SK-N-SH (cell line): Measurements from ENCODE around the gene GRK2. TPM values are rescaled to one million over a fixed set of nuclear protein-coding genes. Genes with fewer than 3 reads are reported as not detected.

Experiments used
- FOXM1 ChIP-seq: IDR thresholded peaks from 2 replicates; pipeline ENCODE4 v1.4.0; 2012; ENCODE audit warnings: low read depth, mild to moderate bottlenecking
- GABPA ChIP-seq: IDR thresholded peaks from 2 replicates; pipeline ENCODE4 v1.4.0; 2012; ENCODE audit warnings: low read depth, mild to moderate bottlenecking
- JUND ChIP-seq: IDR thresholded peaks from 2 replicates; pipeline ENCODE4 v1.4.0; 2012
- NFIC ChIP-seq: IDR thresholded peaks from 2 replicates; pipeline ENCODE4 v1.4.0; 2012; ENCODE audit warnings: borderline replicate concordance
- NRF1 ChIP-seq: IDR thresholded peaks from 2 replicates; pipeline ENCODE4 v1.6.1; 2012; ENCODE audit warnings: low read depth, mild to moderate bottlenecking, low read length
- PBX3 ChIP-seq: IDR thresholded peaks from 2 replicates; pipeline ENCODE4; 2012
- RAD21 ChIP-seq: IDR thresholded peaks from 2 replicates; pipeline ENCODE4 v1.6.1; 2012; ENCODE audit warnings: mild to moderate bottlenecking, low read length
- RXRA ChIP-seq: IDR thresholded peaks from 2 replicates; pipeline ENCODE4 v1.4.0; 2012; ENCODE audit warnings: low read depth, mild to moderate bottlenecking, borderline replicate concordance
- SIN3A ChIP-seq: IDR thresholded peaks from 2 replicates; pipeline ENCODE4 v1.6.1; 2012; ENCODE audit warnings: low read depth, mild to moderate bottlenecking, low read length, moderate library complexity, borderline replicate concordance
- TAF1 ChIP-seq: IDR thresholded peaks from 2 replicates; pipeline ENCODE4 v1.6.1; 2012; ENCODE audit warnings: low read depth, mild to moderate bottlenecking, low read length, moderate library complexity, borderline replicate concordance
- TEAD4 ChIP-seq: IDR thresholded peaks from 2 replicates; pipeline ENCODE4 v1.4.0; 2012; ENCODE audit warnings: mild to moderate bottlenecking, borderline replicate concordance; ENCODE audit not compliant: insufficient read depth
- YY1 ChIP-seq: IDR thresholded peaks from 2 replicates; pipeline ENCODE4 v1.4.0; 2012; ENCODE audit warnings: low read depth, mild to moderate bottlenecking
- polyA plus RNA-seq, 3 experiments: library from polyadenylated mRNA; depleted of rRNA; stranded (reverse); fragments of >200 nt; gene quantifications; 2 replicates each; pipeline ENCODE4 v1.2.3, GENCODE V29; 2012
- TF ChIP-seq, protein P1 (sequence below): IDR thresholded peaks from 2 replicates; pipeline ENCODE4 v1.6.1; 2012; ENCODE audit warnings: mild to moderate bottlenecking, low read depth, low read length, moderate library complexity
- TF ChIP-seq, protein P2 (sequence below): IDR thresholded peaks from 2 replicates; pipeline ENCODE4 v1.4.0; 2012; ENCODE audit warnings: low read depth, borderline replicate concordance
- TF ChIP-seq, protein P3 (sequence below): fragments of 150-350 bp; IDR thresholded peaks from 2 replicates; pipeline ENCODE4 v1.6.1; 2017; ENCODE audit warnings: antibody characterized with exemption, low read length, low read depth, borderline replicate concordance

Gene GRK2
- polyA plus RNA-seq, 1 of the 3 experiments (the other 2 are of a cell fraction), result 48.5 TPM

DNA sequence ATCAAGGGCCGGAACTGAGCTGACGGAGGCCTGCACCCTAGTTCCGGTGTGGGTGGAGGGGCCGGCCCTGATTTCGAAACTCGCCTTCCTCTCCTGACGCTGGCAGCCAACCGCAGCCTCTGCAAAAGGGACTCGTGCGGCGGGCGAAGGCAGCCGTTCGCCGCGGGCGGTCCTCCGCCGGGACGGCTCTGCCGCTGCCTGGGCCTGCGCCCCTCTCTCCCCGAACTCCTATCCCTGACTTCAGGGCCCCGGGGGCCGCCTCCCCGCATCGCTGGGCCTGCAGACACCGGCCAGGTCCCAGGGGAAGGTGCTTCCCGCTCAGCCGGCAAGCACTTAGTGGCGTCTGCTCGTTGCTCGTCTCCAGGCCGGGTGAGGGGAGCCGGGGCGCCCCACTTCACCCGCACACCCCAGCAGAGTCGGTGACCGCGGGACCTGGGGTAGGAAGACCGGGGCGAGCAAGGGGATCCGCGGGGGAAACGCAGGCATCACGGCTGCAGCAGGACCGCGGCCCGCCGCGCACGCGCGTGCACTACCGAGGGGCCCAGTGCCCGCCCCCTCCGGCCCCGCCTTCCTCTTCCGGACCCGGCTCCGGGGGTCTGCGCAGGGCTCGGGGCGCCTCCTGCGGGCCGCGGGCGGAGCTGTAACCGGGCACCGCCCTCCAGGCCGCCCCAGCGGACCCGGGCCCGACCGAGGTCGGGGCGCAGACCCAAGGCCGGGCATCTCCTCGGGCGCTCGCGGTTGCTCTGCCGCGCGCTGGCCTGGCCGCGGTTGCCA, 22.4 kb downstream of the GRK2 start (continued):
- TF ChIP-seq, protein P1, sequence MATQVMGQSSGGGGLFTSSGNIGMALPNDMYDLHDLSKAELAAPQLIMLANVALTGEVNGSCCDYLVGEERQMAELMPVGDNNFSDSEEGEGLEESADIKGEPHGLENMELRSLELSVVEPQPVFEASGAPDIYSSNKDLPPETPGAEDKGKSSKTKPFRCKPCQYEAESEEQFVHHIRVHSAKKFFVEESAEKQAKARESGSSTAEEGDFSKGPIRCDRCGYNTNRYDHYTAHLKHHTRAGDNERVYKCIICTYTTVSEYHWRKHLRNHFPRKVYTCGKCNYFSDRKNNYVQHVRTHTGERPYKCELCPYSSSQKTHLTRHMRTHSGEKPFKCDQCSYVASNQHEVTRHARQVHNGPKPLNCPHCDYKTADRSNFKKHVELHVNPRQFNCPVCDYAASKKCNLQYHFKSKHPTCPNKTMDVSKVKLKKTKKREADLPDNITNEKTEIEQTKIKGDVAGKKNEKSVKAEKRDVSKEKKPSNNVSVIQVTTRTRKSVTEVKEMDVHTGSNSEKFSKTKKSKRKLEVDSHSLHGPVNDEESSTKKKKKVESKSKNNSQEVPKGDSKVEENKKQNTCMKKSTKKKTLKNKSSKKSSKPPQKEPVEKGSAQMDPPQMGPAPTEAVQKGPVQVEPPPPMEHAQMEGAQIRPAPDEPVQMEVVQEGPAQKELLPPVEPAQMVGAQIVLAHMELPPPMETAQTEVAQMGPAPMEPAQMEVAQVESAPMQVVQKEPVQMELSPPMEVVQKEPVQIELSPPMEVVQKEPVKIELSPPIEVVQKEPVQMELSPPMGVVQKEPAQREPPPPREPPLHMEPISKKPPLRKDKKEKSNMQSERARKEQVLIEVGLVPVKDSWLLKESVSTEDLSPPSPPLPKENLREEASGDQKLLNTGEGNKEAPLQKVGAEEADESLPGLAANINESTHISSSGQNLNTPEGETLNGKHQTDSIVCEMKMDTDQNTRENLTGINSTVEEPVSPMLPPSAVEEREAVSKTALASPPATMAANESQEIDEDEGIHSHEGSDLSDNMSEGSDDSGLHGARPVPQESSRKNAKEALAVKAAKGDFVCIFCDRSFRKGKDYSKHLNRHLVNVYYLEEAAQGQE, result no peak; the same call in 1 of the 2 replicates
- no peak for TF ChIP-seq JUND
- TF ChIP-seq GABPA, result peak; percentile 80
- no peak for TF ChIP-seq RXRA
- peak; percentile 66; the same call in 1 of the 2 replicates for TF ChIP-seq FOXM1
- no peak for TF ChIP-seq TEAD4
- TF ChIP-seq NRF1, result peak; percentile 86
- 0 out of 2 replicates have a peak, but pooled peaks have one; percentile 10 for TF ChIP-seq SIN3A
- TF ChIP-seq TAF1, result peak; percentile 64; the same call in 1 of the 2 replicates
- TF ChIP-seq PBX3, result peak; percentile 42; the same call in 1 of the 2 replicates
- peak; percentile 68; the same call in 1 of the 2 replicates for TF ChIP-seq YY1
- TF ChIP-seq NFIC, result no peak
- TF ChIP-seq RAD21, result peak; percentile 26; the same call in 1 of the 2 replicates
- TF ChIP-seq, protein P2, sequence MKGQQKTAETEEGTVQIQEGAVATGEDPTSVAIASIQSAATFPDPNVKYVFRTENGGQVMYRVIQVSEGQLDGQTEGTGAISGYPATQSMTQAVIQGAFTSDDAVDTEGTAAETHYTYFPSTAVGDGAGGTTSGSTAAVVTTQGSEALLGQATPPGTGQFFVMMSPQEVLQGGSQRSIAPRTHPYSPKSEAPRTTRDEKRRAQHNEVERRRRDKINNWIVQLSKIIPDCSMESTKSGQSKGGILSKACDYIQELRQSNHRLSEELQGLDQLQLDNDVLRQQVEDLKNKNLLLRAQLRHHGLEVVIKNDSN, result no peak
- TF ChIP-seq, protein P3, sequence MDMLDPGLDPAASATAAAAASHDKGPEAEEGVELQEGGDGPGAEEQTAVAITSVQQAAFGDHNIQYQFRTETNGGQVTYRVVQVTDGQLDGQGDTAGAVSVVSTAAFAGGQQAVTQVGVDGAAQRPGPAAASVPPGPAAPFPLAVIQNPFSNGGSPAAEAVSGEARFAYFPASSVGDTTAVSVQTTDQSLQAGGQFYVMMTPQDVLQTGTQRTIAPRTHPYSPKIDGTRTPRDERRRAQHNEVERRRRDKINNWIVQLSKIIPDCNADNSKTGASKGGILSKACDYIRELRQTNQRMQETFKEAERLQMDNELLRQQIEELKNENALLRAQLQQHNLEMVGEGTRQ, result no peak
